ENCODE measurements around the gene CRYGN. TPM values are rescaled to one million over a fixed set of nuclear protein-coding genes. Genes with fewer than 3 reads are reported as not detected.

The CRYGN gene
- total and polyA plus RNA-seq, 9 of the 15 experiments (the other 6 are each of a cell fraction or from before 2014, with no cell fraction given): not detected

DNA sequence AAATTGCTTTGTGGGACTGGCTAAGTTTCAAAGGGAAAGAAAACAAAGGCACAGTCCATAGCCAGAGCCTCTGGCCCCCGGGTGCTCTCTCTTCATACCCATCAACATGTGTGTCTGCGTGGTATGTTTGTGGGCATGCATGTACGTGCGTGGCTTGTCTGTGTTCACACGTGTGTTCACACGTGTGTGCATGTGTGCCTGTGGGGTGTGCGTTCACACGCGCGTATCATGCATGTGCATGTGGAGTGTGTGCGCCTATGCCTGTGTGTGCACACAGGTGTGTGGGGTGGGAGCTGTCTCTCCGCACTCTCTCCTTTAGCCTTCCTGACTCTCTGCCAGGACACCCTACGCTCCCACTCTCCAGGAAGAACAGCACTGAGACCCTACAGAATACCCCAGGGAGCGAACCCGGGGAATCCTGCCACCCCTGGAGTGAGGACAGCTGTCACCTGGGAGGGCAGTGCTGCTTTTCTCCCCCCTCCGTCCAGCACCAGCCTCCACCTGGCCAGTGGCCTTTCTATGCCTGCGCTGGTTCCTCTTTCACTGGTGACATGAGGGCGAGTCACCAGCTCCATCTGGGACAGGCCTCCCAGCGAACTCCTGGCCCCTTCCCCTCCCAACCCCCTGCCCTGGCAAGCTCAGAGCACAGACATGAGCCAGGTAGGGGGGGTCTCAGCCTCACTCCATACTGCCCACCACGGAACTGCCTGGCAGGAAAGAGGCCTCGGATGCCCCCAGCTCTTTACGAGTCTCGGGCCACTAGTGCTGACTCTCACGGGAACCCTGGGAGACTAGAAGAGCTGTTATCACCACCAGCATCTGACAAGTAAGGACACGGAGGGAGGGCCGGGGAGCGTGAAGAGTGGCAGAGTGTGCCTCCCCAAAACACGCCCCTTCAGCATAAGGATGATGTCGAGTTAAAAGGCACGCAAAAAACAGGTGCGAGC lies 46.6 kb downstream of the CRYGN start (continued):
- TF ChIP-seq, protein P1, sequence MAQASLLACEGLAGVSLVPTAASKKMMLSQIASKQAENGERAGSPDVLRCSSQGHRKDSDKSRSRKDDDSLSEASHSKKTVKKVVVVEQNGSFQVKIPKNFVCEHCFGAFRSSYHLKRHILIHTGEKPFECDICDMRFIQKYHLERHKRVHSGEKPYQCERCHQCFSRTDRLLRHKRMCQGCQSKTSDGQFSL (CRISPR knock-in tag; IDR thresholded peaks at IDR 0.05): peak; percentile 58; the same call in 1 of the 2 replicates
- TF ChIP-seq, protein P1 (tag; IDR thresholded peaks at IDR 0.05): no peak
- TF ChIP-seq ETV5 (CRISPR knock-in tag; IDR thresholded peaks at IDR 0.05; ENCODE audit: low read depth) (0 out of 2 replicates have a peak, but pooled peaks have one; percentile 23), RBM17 (IDR thresholded peaks at IDR 0.05; ENCODE audit: borderline replicate concordance, low read depth, low read length) (no peak), NFE2L1 (tag; IDR thresholded peaks at IDR 0.05; ENCODE audit: borderline replicate concordance, low read depth) (no peak), PRMT5 (CRISPR knock-in tag; IDR thresholded peaks at IDR 0.05) (no peak), L3MBTL2 (IDR thresholded peaks at IDR 0.05) (peak; percentile 48), CREB1 (IDR thresholded peaks at IDR 0.05) (no peak), CREB1 (CRISPR knock-in tag; IDR thresholded peaks at IDR 0.05) (no peak), WHSC1 (IDR thresholded peaks at IDR 0.05; ENCODE audit: low read length) (peak; percentile 28), NBN (IDR thresholded peaks at IDR 0.05; ENCODE audit: low read depth) (no peak), CBFA2T3 (IDR thresholded peaks at IDR 0.05) (peak; percentile 36), NCOA4 (IDR thresholded peaks at IDR 0.05; ENCODE audit: partially characterized antibody) (no peak), U2AF2 (optimal IDR thresholded peaks at IDR 0.05; ENCODE audit: low read depth, low read length) (no peak), RAD51 (IDR thresholded peaks at IDR 0.05; ENCODE audit: borderline replicate concordance, low read depth) (no peak), SMARCA4 (IDR thresholded peaks at IDR 0.05) (0 out of 2 replicates have a peak, but pooled peaks have one; percentile 12), CHCHD3 (CRISPR knock-in tag; IDR thresholded peaks at IDR 0.05) (no peak), POLR2AphosphoS5 (IDR thresholded peaks at IDR 0.05; ENCODE audit: control insufficient read depth, insufficient read depth, low read depth, low read length) (no peak)
- TF ChIP-seq, protein P2, sequence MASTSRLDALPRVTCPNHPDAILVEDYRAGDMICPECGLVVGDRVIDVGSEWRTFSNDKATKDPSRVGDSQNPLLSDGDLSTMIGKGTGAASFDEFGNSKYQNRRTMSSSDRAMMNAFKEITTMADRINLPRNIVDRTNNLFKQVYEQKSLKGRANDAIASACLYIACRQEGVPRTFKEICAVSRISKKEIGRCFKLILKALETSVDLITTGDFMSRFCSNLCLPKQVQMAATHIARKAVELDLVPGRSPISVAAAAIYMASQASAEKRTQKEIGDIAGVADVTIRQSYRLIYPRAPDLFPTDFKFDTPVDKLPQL (IDR thresholded peaks at IDR 0.05; ENCODE audit: extremely low read depth, insufficient read length): no peak
- TF ChIP-seq, protein P3, sequence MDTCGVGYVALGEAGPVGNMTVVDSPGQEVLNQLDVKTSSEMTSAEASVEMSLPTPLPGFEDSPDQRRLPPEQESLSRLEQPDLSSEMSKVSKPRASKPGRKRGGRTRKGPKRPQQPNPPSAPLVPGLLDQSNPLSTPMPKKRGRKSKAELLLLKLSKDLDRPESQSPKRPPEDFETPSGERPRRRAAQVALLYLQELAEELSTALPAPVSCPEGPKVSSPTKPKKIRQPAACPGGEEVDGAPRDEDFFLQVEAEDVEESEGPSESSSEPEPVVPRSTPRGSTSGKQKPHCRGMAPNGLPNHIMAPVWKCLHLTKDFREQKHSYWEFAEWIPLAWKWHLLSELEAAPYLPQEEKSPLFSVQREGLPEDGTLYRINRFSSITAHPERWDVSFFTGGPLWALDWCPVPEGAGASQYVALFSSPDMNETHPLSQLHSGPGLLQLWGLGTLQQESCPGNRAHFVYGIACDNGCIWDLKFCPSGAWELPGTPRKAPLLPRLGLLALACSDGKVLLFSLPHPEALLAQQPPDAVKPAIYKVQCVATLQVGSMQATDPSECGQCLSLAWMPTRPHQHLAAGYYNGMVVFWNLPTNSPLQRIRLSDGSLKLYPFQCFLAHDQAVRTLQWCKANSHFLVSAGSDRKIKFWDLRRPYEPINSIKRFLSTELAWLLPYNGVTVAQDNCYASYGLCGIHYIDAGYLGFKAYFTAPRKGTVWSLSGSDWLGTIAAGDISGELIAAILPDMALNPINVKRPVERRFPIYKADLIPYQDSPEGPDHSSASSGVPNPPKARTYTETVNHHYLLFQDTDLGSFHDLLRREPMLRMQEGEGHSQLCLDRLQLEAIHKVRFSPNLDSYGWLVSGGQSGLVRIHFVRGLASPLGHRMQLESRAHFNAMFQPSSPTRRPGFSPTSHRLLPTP (IDR thresholded peaks at IDR 0.05; ENCODE audit: borderline replicate concordance, extremely low read depth, insufficient read length): no peak
- TF ChIP-seq, protein P4, sequence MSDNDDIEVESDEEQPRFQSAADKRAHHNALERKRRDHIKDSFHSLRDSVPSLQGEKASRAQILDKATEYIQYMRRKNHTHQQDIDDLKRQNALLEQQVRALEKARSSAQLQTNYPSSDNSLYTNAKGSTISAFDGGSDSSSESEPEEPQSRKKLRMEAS (CRISPR knock-in tag; IDR thresholded peaks at IDR 0.05): peak; percentile 55; the same call in 1 of the 2 replicates
- TF ChIP-seq, protein P5, sequence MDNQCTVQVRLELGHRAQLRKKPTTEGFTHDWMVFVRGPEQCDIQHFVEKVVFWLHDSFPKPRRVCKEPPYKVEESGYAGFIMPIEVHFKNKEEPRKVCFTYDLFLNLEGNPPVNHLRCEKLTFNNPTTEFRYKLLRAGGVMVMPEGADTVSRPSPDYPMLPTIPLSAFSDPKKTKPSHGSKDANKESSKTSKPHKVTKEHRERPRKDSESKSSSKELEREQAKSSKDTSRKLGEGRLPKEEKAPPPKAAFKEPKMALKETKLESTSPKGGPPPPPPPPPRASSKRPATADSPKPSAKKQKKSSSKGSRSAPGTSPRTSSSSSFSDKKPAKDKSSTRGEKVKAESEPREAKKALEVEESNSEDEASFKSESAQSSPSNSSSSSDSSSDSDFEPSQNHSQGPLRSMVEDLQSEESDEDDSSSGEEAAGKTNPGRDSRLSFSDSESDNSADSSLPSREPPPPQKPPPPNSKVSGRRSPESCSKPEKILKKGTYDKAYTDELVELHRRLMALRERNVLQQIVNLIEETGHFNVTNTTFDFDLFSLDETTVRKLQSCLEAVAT (IDR thresholded peaks at IDR 0.05): no peak
